HG03558 (cell line): Measurements from ENCODE around the gene MELTF.
A peak's percentile ranks its signal among the peaks of the same experiment; 100 is the strongest.
"Not testable (repeated sequence)": the region's sequence is repeated elsewhere in the genome, so short reads cannot be mapped to it uniquely, and the experiment has no call there.

Experiments
- ATAC-seq: cut with Tn5 transposase; IDR thresholded peaks from one replicate; pipeline ENCODE4 v1.9.1; 2021; ENCODE audit warnings: moderate number of reproducible peaks; ENCODE audit not compliant: unreplicated experiment; ENCODE audit errors: extremely low read depth

MELTF gene

DNA sequence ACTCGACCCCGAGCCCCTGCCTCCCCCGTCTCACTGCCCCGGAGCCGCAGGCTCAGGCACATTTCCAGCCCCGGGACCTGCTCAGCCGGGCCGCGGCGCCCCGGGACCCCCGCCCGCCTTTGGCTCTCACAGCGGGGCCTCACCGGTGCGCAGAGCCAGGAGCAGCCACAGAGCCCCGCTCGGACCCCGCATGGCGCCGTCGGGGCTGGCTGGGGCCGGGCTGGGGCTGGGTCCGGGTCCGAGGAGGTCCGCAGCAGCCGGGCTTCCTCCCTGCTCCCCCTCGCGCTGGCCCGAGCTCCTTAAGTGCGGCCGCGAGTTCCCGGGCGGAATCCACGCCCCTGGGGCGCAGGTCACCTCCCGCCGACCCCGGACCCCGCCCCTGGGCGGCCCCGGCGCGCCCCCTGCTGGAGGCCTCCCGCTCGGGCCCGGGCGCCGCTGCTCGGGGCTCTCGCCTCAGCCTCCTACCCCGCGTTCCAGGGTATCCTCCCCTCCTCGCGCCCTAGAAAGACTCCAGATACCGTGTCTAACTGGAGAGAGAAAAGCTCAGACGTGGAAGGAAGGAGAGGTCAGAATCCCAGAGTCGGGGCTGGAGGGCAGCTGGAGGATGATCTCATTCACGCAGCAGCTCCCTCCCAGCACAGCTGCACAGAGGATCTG, at the start of gene MELTF:
Gene MELTF, minus strand, starts transcription at position 307 of the 657 bp plus-strand sequence. Its CDS starts 115 bp downstream, at position 192.
- peak; percentile 56 for ATAC-seq

DNA sequence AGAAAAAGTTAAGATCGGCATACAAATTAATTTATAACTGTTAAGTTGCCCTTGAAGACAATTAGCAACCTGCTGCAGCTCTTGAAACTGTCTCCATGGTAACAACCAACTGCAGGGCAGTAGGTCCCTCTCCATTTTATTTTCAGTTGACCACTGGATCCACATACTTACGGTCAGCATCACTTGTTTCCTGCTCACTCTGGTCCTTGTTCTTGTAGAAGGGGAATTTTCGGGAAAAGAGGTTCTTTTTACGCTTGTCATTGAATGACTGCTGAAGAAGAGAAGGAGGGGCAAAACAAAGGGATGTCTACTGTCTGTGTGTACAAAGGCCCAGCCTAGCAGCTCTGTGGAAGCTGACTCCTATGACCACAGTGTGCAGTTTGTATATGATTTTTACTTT, 46.8 kb upstream of the MELTF start:
- ATAC-seq = no peak

DNA sequence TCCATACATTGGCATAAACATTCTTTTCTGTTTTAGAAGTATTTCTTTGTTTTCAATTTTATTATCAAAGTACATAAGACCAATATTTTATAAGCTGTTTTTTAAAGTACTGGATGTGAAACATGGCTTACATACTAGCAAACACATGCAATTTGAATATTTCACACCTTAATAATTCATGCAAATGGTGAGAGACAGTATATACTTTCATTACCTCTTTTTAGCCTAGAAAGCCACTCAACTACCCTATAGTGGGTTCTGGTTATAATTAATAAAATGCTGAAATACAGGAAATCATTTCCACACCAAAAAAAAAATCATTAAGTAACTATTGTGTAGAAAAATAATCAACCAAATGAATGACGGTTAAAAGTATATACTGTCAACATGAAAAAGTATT, 38.5 kb upstream of the MELTF start:
- ATAC-seq = no peak

DNA sequence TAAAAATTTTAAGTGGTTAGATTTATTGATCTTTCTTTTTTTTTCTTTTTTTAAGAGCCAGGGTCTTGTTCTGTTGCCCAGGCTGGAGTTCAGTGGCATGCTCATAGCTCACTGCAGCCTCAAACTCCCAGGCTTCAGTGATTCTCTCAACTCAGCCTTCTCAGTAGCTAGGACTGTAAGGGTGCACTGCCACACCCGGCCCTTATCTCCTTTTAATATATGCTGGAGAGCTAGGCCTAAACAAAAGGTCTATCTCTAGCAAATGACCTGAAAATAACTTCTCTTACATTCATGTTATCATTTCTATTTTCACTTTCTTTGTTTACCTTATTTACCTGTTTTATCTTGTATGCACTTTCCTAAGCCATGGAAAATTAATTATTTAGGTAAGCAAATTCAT, 35.2 kb upstream of the MELTF start:
- ATAC-seq = no peak

GRCh38 chr3:197062446-197062845, 32.8 kb upstream of the MELTF start:
- no peak for ATAC-seq

- not testable (repeated sequence) for ATAC-seq
These were observed 22.0 kb upstream of the MELTF start for GRCh38 chr3:197051637-197052036.

GRCh38 chr3:197050511-197050910, 20.9 kb upstream of the MELTF start:
- no peak for ATAC-seq

- no peak for ATAC-seq
These were observed 12.9 kb upstream of the MELTF start for GRCh38 chr3:197042539-197042938.

GRCh38 chr3:197041875-197042488, 12.4 kb upstream of the MELTF start:
- ATAC-seq = no peak

- ATAC-seq = no peak
These were observed 11.0 kb upstream of the MELTF start for GRCh38 chr3:197040658-197041057.

DNA sequence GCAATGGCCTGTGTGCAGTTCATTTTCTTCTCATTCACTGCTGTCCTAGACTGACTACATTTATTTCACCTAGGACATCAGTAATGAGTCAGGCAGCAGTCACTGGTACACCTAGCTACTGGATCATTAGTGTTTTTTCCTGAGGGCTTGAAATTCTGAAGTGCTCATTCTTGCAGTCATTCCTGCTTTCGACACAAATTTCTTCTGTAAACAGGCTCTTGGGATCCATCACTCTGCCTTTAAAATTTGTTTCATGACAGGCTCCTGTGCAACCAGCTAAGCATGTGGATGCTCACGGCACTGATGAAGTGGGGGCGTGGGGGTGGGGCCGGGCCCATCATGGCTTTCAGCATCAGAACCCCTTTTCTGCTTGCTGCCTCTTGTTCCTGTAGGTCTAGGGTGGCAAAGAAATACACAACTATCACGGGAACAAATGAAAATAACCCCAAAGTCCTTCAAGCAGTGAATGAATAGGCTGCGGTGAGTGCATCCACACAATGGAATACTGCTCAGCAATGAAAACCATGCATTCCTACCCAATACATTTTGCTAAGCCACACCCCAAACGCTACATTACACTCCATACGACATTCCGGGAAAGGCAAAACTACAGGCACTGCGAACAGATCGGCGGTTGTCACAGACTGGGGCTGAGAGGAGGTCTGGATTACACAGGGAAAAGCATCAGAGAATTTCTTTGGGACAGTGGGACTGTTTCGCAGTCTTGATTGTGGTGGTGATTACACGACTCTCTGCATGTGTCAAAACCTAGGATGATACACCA, 9.3 kb upstream of the MELTF start:
- no peak for ATAC-seq

GRCh38 chr3:197035577-197035976, 6.0 kb upstream of the MELTF start:
- ATAC-seq = no peak

- ATAC-seq = not testable (repeated sequence)
These were observed 5.2 kb upstream of the MELTF start for GRCh38 chr3:197034778-197035177.

- ATAC-seq = not testable (repeated sequence)
These were observed 4.1 kb upstream of the MELTF start for GRCh38 chr3:197033764-197034163.

DNA sequence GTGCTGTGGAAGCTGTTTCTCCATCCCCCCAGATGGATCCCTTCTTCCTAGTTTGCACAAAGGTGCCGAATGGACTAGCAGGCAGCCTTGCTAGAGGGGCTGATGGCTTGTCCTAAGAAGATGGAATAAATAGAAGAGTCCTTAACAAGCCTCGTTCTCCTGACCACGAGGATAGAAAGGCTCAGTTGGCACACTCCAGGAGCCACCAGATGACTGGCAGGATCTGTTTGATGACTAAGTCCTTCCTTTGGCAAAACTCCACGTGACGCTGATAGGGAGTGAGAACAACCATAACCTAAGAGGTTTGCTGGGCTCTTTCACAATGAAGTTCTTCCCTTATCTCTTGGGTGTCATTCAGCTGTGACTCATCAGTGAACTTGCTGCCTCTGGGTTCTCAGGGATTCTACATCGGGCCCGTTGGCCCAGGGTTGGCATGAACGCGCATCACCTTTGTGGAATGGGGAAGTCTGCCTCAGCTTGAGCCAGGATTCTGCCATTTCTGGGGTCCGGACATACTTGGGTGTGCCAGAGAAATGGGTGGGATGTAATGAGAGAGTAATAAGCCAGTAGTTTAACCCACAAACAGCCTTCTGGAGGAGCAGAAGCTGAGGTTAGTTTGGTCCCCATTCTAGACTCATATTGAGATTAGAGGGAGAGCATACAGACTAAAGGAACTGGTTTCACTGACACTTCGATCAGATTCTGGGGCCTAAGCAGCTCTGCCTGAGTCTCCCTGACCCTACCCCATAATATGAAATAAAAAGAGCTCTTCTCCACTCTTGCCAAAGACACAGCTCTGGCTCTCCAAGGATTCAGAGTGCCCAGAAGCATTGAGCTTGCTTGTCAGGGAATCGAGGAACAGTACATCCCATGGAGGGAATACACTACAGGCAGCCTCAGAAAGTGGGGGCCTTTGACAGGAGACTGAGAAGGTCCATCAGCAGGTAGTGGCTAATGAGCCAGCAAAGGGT, 2.0 kb upstream of the MELTF start:
- ATAC-seq = no peak

DNA sequence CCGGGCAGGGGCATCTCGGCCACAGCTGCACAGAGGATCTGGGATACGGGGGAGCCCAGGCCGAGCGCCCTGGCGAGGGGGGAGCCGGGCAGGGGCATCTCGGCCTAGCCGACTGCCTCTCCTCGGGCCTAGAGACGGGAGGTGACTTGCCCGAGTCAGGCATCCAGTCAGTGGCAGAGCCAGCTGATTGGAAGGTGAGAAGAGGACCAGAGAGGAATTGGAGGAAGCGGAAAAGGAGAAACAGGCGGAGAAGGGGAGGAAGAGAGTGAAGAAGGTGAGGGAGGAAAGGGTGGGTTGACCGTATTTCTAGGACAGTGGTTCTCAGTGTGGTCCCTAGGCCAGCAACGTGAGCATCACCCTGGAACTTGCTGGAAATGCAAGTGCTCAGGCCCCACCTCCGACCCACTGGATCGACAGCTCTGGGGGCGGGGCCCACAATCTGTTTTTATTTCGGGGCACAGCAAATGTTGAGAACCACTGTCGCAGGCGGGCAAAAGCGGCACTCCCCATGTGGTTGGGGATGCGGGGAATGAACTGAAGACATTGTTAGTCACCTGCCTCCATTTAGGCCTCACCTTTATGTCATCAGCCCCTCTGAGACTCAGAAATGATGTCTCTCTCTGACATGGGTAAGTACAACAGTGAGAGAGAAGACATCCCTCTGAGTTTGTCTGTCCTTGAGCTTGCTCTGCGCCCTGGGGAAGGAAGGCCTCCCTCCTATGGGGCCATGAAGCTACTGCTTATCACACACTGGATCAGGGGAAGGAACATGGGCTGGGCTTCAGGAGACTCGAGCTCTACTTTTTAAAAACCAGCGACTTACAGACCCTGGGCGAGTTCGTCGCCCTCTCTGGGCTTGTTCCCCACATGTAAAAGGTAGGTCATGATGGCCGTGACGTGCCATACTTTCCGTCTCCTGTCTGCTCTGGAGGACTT, 1.0 kb upstream of the MELTF start:
- no peak for ATAC-seq

DNA sequence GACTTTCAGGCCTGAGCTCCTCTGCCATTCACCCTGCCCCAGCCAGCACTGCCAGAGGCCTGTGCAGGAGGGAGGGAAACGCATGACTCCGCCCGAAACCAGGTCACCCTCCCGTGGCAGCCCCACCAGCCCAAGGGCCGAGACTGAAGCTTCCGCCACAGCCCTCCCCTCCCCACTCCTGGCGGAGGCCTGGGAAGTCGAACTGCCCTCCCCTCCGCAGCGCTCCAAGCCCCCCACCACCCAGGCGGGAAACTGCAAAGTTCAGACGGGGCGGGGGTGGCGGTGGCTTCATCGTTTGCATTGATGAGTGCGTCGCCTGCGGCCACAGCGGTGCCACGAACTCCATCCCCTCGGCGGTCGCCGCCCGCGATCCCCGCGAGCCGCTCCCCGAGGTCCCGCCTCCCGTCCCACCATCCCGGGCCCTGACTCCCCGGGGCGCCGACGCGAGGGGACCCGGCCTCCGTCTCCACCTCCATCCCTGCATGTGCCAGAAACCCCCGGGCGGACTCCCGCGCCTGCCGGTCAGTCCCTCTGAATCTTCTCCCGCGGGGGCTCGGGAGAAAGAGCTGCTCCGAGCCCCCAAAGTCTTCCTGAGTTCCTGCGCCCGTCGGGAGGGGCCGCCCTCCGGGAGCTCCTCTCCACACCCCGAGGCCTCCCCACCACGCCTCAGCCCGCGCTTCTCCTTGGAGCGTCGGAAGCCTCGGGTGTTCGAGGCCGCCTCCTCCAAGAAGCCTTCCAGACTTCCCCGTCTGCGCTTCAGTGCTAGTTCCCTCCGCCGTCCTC, 698 bp downstream of the MELTF start:
- ATAC-seq = no peak
